GM21423 (cell line): Measurements from ENCODE around the gene DUS2.
"Not testable (repeated sequence)": the region's sequence is repeated elsewhere in the genome, so short reads cannot be mapped to it uniquely, and the experiment has no call there.

ENCODE experiments used
- ATAC-seq: cut with Tn5 transposase; IDR thresholded peaks from one replicate; pipeline ENCODE4 v1.9.1; 2021; ENCODE audit warnings: mild to moderate bottlenecking, moderate library complexity; ENCODE audit not compliant: unreplicated experiment

Gene DUS2

GRCh38 chr16:67998231-67998778 is 24.8 kb upstream of the DUS2 start:
- not testable (repeated sequence) for ATAC-seq

- ATAC-seq = not testable (repeated sequence)
Measured at GRCh38 chr16:67998779-67999688, 24.1 kb upstream of the DUS2 start, which contains the start of gene DPEP2. Gene DPEP2, minus strand, starts transcription at chr16:67999484. Its CDS starts 6,272 bp downstream, at chr16:67993212.

DNA sequence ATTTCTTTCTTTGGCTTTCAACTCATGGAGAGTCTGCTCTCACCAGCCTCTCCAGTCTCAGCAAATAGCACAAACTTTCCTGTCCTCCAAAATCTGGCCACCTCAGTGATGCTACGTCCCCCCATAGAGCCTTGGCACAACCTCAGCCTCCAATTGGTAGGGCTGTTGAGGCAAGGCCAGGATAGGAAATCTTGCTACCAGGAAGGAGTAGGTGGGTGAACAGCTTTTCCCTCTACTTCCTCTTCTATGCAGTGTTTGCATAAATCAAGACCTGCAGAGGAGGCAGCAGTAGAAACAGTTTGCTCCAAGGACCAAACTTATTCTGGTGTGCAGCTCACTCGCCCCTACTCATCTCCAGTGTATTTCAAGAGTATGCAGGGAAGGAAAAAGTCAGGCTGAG is 23.1 kb upstream of the DUS2 start:
- no peak for ATAC-seq

DNA sequence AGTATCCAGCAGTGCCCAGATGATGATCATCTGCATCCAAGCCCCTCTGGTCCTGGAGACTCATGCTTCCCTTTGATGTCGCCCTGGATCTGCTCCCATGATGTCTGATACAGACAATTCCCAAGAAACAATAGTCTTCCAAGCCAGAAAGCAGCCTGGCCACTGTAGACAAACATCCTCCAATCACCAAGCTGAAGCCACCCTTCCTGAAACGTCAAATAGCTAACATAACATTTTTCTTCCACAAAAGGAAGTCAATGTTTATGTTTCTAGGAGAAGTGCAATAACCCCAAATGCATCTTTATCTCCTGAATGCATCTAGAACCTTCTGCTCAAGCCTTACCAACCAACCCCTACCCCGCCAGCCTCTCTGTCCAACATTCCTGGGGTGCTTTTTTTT is 22.6 kb upstream of the DUS2 start:
- ATAC-seq = no peak

- no peak for ATAC-seq
Measured at GRCh38 chr16:68003031-68003430, 20.1 kb upstream of the DUS2 start.

- no peak for ATAC-seq
Measured at GRCh38 chr16:68005211-68005610, 17.9 kb upstream of the DUS2 start.

GRCh38 chr16:68005786-68006286 is 17.2 kb upstream of the DUS2 start:
- ATAC-seq = no peak

- no peak for ATAC-seq
Measured at GRCh38 chr16:68009157-68009735, 13.8 kb upstream of the DUS2 start.

GRCh38 chr16:68009872-68010271 is 13.2 kb upstream of the DUS2 start:
- not testable (repeated sequence) for ATAC-seq

GRCh38 chr16:68013440-68013839 is 9.6 kb upstream of the DUS2 start:
- ATAC-seq = no peak

DNA sequence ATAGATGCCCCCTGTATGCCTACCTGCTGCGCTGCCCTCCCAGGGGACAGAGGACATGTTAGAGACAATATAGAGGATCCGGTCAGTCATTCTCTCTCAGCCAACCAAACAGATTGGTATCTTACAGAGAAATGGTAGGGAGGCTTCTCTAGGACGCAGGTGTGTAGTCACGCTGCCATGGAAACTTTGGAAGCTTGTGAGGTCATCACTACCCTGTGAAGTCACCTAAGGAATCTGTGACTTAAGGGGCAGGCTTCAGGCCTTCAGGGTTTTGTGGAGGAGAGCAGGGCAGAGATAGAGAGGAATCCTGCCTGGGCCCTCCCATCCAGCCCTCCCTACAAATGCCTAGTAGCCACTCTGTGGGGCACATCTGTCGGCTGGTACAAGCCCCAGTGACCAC is 7.4 kb upstream of the DUS2 start, which contains the start of gene DPEP2NB:
DPEP2NB (minus strand) TSS at position 231 of the 400 bp plus-strand sequence; CDS start at position 90, 141 bp downstream.
- ATAC-seq = no peak

GRCh38 chr16:68019167-68019680 is 3.9 kb upstream of the DUS2 start:
- no peak for ATAC-seq

- no peak for ATAC-seq
Measured at GRCh38 chr16:68021490-68021889, 1.6 kb upstream of the DUS2 start.

GRCh38 chr16:68022278-68022727 is 781 bp upstream of the DUS2 start:
- peak; percentile 7 for ATAC-seq

DNA sequence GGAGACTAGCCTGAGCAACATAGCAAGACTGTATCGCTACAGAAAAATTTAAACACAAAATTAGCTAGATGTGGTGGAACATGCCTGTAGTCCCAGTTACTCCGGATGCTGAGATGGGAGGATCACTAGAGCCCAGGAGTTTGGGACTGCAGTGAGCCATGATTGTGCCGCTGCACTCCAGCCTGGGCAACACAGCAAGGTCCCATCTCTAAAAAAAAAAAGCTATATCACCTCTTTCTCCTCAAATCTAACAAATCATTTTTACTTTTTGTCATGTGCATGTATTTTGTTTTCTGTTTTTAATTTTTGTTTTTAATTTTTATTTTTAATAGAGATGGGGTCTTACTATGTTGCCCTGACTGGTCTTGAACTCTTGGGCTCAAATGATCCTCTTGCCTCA is 5.9 kb downstream of the DUS2 start:
- no peak for ATAC-seq

- ATAC-seq = not testable (repeated sequence)
Measured at GRCh38 chr16:68030108-68030507, 7.0 kb downstream of the DUS2 start.

GRCh38 chr16:68031951-68032350 is 8.9 kb downstream of the DUS2 start:
- ATAC-seq = no peak

- ATAC-seq = no peak
Measured at GRCh38 chr16:68033101-68033500, 10.0 kb downstream of the DUS2 start.

GRCh38 chr16:68035227-68035626 is 12.1 kb downstream of the DUS2 start:
- no peak for ATAC-seq

DNA sequence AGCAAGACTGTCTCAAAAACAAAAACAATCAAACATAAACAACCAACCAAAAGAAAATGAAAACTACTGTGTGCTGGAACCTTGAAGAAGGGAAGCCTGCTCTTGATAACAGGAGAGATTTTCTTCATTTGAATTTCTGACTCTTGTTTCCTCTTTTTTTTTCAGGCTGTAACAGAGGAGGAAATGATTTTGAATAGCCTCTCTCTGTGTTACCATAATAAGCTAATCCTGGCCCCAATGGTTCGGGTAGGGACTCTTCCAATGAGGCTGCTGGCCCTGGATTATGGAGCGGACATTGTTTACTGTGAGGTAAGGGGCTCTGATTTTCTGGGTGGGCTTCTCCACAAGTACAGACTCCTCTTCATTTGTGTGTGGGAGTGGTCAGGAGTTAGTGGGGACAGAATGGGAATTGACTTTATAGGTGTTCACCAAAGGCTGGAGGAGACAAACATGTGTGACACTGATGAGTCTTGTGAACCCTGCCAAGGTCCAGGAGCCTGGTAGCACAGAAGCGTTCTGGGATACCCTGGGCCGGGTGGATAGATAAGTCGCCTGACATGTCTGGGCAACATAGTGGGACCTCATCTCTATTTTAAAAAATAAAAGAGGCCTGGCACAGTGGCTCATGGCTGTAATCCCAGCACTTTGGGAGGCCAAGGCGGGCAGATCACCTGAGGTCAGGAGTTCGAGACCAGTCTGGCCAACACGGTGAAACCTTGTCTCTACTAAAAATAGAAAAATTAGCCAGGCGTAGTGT is 14.9 kb downstream of the DUS2 start:
- peak; percentile 42 for ATAC-seq
